DND-41 (cell line): Measurements from ENCODE around the gene UGT1A6.

Experiments used
- EZH2 ChIP-seq: IDR thresholded peaks from 3 replicates; pipeline ENCODE4 v1.6.1; 2012; ENCODE audit warnings: borderline replicate concordance, low read depth, mild to moderate bottlenecking, moderate library complexity, low read length, inconsistent platforms; ENCODE audit not compliant: severe bottlenecking
- TF ChIP-seq, protein P1 (sequence below): IDR thresholded peaks from 2 replicates; pipeline ENCODE4 v1.5.1; 2012; ENCODE audit warnings: borderline replicate concordance, low read length, moderate library complexity, mild to moderate bottlenecking; ENCODE audit not compliant: poor library complexity, severe bottlenecking; ENCODE audit errors: extremely low read depth

DNA sequence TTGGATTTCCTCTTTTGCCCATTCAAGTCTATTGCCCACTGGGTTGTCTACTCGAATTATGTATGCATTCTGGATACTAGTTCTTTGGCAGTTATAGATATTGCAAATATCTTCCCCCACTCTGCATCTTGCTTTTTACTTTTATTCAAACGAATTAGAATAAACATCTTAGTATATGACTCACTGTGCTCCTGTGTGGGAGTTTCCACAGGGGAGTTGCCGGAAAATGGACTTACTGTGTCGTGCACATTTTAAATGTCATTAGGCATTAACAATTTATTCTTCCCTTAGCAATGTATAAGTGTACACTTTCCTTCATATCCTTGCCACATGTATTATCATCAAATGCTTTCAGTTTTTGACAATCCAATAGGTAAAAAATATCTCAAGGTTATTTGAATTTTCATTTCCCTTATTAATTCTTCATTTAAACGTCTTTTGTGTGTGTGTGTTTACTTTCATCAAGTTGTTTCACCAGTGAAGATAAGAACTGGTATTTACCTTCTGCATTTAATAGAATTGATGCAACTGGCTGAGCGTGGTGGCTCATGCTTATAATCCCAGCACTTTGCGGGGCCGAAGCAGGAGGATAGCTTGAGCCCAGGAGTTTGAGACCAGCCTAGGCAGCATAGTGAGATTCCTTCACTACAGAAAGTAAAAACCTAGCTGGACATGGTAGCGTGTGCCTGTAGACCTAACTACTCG is 15.4 kb downstream of the UGT1A6 start:
- TF ChIP-seq, protein P1, sequence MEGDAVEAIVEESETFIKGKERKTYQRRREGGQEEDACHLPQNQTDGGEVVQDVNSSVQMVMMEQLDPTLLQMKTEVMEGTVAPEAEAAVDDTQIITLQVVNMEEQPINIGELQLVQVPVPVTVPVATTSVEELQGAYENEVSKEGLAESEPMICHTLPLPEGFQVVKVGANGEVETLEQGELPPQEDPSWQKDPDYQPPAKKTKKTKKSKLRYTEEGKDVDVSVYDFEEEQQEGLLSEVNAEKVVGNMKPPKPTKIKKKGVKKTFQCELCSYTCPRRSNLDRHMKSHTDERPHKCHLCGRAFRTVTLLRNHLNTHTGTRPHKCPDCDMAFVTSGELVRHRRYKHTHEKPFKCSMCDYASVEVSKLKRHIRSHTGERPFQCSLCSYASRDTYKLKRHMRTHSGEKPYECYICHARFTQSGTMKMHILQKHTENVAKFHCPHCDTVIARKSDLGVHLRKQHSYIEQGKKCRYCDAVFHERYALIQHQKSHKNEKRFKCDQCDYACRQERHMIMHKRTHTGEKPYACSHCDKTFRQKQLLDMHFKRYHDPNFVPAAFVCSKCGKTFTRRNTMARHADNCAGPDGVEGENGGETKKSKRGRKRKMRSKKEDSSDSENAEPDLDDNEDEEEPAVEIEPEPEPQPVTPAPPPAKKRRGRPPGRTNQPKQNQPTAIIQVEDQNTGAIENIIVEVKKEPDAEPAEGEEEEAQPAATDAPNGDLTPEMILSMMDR: no peak
- no peak for TF ChIP-seq EZH2
